HG03196 (cell line): ENCODE results near the gene VPS26B.

Source experiments
- ATAC-seq: cut with Tn5 transposase; IDR thresholded peaks from one replicate; pipeline ENCODE4 v1.9.1; 2021; ENCODE audit not compliant: unreplicated experiment

Gene VPS26B

GRCh38 chr11:134257101-134257500 lies 32.6 kb downstream of the VPS26B start:
- no peak for ATAC-seq

- ATAC-seq: no peak
These were observed 34.1 kb downstream of the VPS26B start for GRCh38 chr11:134258577-134258976.

GRCh38 chr11:134260503-134260902 lies 36.0 kb downstream of the VPS26B start:
- no peak for ATAC-seq

- no peak for ATAC-seq
These were observed 36.5 kb downstream of the VPS26B start for GRCh38 chr11:134260983-134261382.

- no peak for ATAC-seq
These were observed 37.4 kb downstream of the VPS26B start for GRCh38 chr11:134261626-134262488.

GRCh38 chr11:134264966-134265764 lies 40.7 kb downstream of the VPS26B start:
- ATAC-seq: no peak

GRCh38 chr11:134266440-134266839 lies 42.0 kb downstream of the VPS26B start:
- no peak for ATAC-seq

- no peak for ATAC-seq
These were observed 42.4 kb downstream of the VPS26B start for GRCh38 chr11:134266841-134267251.

GRCh38 chr11:134267461-134267860 lies 43.0 kb downstream of the VPS26B start:
- ATAC-seq: no peak

- no peak for ATAC-seq
These were observed 43.5 kb downstream of the VPS26B start for GRCh38 chr11:134267966-134268365.

GRCh38 chr11:134270250-134270714 lies 45.8 kb downstream of the VPS26B start:
- ATAC-seq: no peak

- ATAC-seq: no peak
These were observed 47.5 kb downstream of the VPS26B start for GRCh38 chr11:134271978-134272377.

- ATAC-seq: no peak
These were observed 48.2 kb downstream of the VPS26B start for GRCh38 chr11:134272381-134273316.

- no peak for ATAC-seq
These were observed 48.8 kb downstream of the VPS26B start for GRCh38 chr11:134273317-134273712.

- ATAC-seq: no peak
These were observed 50.7 kb downstream of the VPS26B start for GRCh38 chr11:134275188-134275533.

- no peak for ATAC-seq
These were observed 51.3 kb downstream of the VPS26B start, which contains the start of gene GLB1L3 for GRCh38 chr11:134275534-134276395. Gene GLB1L3 (plus strand): TSS chr11:134276379. CDS start chr11:134276741, 362 bp downstream.

- ATAC-seq: no peak
These were observed 52.1 kb downstream of the VPS26B start for GRCh38 chr11:134276396-134277182.

- no peak for ATAC-seq
These were observed 52.9 kb downstream of the VPS26B start for GRCh38 chr11:134277183-134278001.
